HepG2 (cell line): ENCODE measurements around the gene CD70. TPM values are rescaled to one million over a fixed set of nuclear protein-coding genes. Genes with fewer than 3 reads are reported as not detected.
A peak's percentile ranks its signal among the peaks of the same experiment; 100 is the strongest.

Experiments used
- ATAC-seq: fragments of 200-7000 bp; cut with Tn5 transposase; 3 replicates; pipeline ENCODE4 v1.9.1; 2020; ENCODE audit warnings: mild to moderate bottlenecking, moderate library complexity
- BruUV-seq: library from RNA; stranded (reverse); fragments of 400-500 nt; replicated peaks from 2 replicates; lab custom pipeline; 2021; lab: Mats Ljungman, UMichigan
- CTCF ChIA-PET: fragments of 300-600 bp; formaldehyde crosslinking; extraction: SDS; loops from one replicate; lab custom pipeline; 2021; ENCODE audit warnings: low total read pairs, inconsistent platforms, low intra/inter-chr PET ratio; lab: Yijun Ruan, JAX
- POLR2A ChIA-PET: fragments of 350-600 bp; sonication (Branson Sonifier 250); formaldehyde crosslinking; loops from one replicate; lab custom pipeline; 2020; ENCODE audit warnings: antibody characterized with exemption, inconsistent platforms; lab: Yijun Ruan, JAX
- DNase-seq: peaks from one replicate; pipeline ENCODE4 v3.0.0-alpha.2; 2015; ENCODE audit warnings: low spot score
- FAIRE-seq: peaks from 3 replicates; lab custom pipeline; 2011; peaks lifted over from hg19 to GRCh38; lab: Jason Lieb, UNC
- H2AFZ ChIP-seq: one replicate; pipeline ENCODE4 v1.6.1; 2011; ENCODE audit warnings: low read length, inconsistent platforms
- H3K27ac ChIP-seq: fragments of 300-600 bp; 3 replicates; pipeline ENCODE4 v1.8.0; 2011; ENCODE audit warnings: mixed run types, mild to moderate bottlenecking, mixed read lengths, low read length, inconsistent platforms; ENCODE audit not compliant: insufficient read depth; ENCODE audit errors: extremely low read length
- H3K27me3 ChIP-seq, 2 experiments: fragments of 200-600 bp in 1 of 2; 2 replicates in 1 of 2; 3 replicates in 1 of 2; pipeline versions ENCODE4 v1.6.0 to v1.8.0; 2011; ENCODE audit warnings: low read length in 2 of 2, mild to moderate bottlenecking in 2 of 2, moderate library complexity in 2 of 2, inconsistent platforms in 1 of 2; ENCODE audit not compliant: insufficient read depth in 2 of 2, control insufficient read depth in 1 of 2
- H3K36me3 ChIP-seq, 2 experiments: fragments of 200-600 bp in 1 of 2; replicated peaks in 1 of 2; 2 replicates in 1 of 2; 3 replicates in 1 of 2; pipeline versions ENCODE4 v1.5.1 to v1.8.0; 2011; ENCODE audit warnings: low read length in 2 of 2, inconsistent platforms in 1 of 2; ENCODE audit not compliant: insufficient read depth in 2 of 2, control insufficient read depth in 1 of 2
- H3K4me1 ChIP-seq: 2 replicates; pipeline ENCODE4 v1.5.1; 2012; ENCODE audit warnings: low read length, inconsistent platforms; ENCODE audit not compliant: insufficient read depth
- H3K4me2 ChIP-seq: 2 replicates; pipeline ENCODE4 v1.6.0; 2011; ENCODE audit warnings: low read depth, low read length, inconsistent platforms
- H3K4me3 ChIP-seq, 3 experiments: fragments of 200-600 bp in 1 of 3; sonication (generic), shearing (Covaris generic) in 1 of 3; replicated peaks in 1 of 3; 2 replicates each; pipeline ENCODE4 v1.5.1; 2011 to 2016; ENCODE audit warnings: low read length in 3 of 3, inconsistent platforms in 2 of 3, low read depth in 2 of 3, mild to moderate bottlenecking in 2 of 3, control low read depth in 1 of 3, mixed read lengths in 1 of 3; ENCODE audit not compliant: insufficient read depth in 1 of 3
- H3K79me2 ChIP-seq: one replicate; pipeline ENCODE4 v1.6.1; 2011; ENCODE audit warnings: low read length, inconsistent platforms; ENCODE audit not compliant: insufficient read depth
- H3K9ac ChIP-seq: 2 replicates; pipeline ENCODE4 v1.6.0; 2011; ENCODE audit warnings: mild to moderate bottlenecking, low read depth, low read length, inconsistent platforms; ENCODE audit not compliant: insufficient read depth
- H3K9me3 ChIP-seq: 2 replicates; pipeline ENCODE4 v1.5.1; 2012; ENCODE audit warnings: mild to moderate bottlenecking, low read length
- H4K20me1 ChIP-seq: 2 replicates; pipeline ENCODE4 v1.6.0; 2011; ENCODE audit warnings: inconsistent platforms, mild to moderate bottlenecking, low read length, moderate library complexity; ENCODE audit not compliant: insufficient read depth
- CTCF ChIP-seq: sonication (generic); formaldehyde crosslinking; IDR thresholded peaks from 2 replicates; pipeline ENCODE4 v1.5.0; 2020; ENCODE audit warnings: mild to moderate bottlenecking, missing genetic modification reagents, moderate library complexity
- SMAD3 ChIP-seq: sonication (generic); formaldehyde crosslinking; IDR thresholded peaks from 2 replicates; pipeline ENCODE4 v1.4.0; 2020; ENCODE audit warnings: missing genetic modification reagents
- STAG1 ChIP-seq: sonication (generic); formaldehyde crosslinking; IDR thresholded peaks from 2 replicates; pipeline ENCODE4 v1.4.0; 2020; ENCODE audit warnings: missing genetic modification reagents
- WGBS: methylation state at CpG from one replicate; pipeline ENCODE4 v1.1.6; 2017; ENCODE audit warnings: low lambda C conversion rate; 5-methylcytosine and 5-hydroxymethylcytosine counted together
- in situ Hi-C: cut with HindIII; loops from 2 replicates; pipeline ENCODE4 v1.10.0; 2017; ENCODE audit warnings: low pct_unique_long_range_greater_than_20kb; ENCODE audit not compliant: extremely low pct_ligation_motif_present
- intact Hi-C: fragments of 100-400 bp; cut with micrococcal nuclease; formaldehyde crosslinking; loops from one replicate; pipeline ENCODE4 v1.10.0; 2022; ENCODE audit not compliant: unreplicated experiment
- polyA plus RNA-seq, 8 experiments: library from polyadenylated mRNA; depleted of rRNA in 3 of 8; stranded (reverse) in 7 of 8; unstranded in 1 of 8; fragments of >200 nt; fragmentation: Illumina TruSeq in 4 of 8; extraction: Trizol in 4 of 8; gene quantifications; 2 replicates each; pipeline versions ENCODE4 v1.2.1 to v1.2.3, GENCODE V29; 2011 to 2016; ENCODE audit warnings: low read depth in 4 of 8, missing spikeins in 1 of 8, mixed read lengths in 1 of 8; ENCODE audit not compliant: insufficient read depth in 1 of 8
- total RNA-seq, 5 experiments: library from RNA; depleted of rRNA; stranded (reverse); fragments of >200 nt; fragmentation: Illumina TruSeq; extraction: Trizol; gene quantifications; 2 replicates each; pipeline ENCODE4 v1.2.3, GENCODE V29; 2016; ENCODE audit warnings: low read depth in 1 of 5
- TF ChIP-seq, protein P1 (sequence below): sonication (generic); formaldehyde crosslinking; IDR thresholded peaks from 2 replicates; pipeline ENCODE4 v1.4.0; 2020; ENCODE audit warnings: missing genetic modification reagents, borderline replicate concordance

CD70 gene
- total and polyA plus RNA-seq, 2 of the 13 experiments (the other 11 are each of a cell fraction or from before 2014, with no cell fraction given) = 0.13 TPM; not detected in 1

- H3K4me1 ChIP-seq = no peaks in the 10 kb centered on the region
- H3K9ac ChIP-seq = no peak overlapping the region
- TF ChIP-seq, protein P1, sequence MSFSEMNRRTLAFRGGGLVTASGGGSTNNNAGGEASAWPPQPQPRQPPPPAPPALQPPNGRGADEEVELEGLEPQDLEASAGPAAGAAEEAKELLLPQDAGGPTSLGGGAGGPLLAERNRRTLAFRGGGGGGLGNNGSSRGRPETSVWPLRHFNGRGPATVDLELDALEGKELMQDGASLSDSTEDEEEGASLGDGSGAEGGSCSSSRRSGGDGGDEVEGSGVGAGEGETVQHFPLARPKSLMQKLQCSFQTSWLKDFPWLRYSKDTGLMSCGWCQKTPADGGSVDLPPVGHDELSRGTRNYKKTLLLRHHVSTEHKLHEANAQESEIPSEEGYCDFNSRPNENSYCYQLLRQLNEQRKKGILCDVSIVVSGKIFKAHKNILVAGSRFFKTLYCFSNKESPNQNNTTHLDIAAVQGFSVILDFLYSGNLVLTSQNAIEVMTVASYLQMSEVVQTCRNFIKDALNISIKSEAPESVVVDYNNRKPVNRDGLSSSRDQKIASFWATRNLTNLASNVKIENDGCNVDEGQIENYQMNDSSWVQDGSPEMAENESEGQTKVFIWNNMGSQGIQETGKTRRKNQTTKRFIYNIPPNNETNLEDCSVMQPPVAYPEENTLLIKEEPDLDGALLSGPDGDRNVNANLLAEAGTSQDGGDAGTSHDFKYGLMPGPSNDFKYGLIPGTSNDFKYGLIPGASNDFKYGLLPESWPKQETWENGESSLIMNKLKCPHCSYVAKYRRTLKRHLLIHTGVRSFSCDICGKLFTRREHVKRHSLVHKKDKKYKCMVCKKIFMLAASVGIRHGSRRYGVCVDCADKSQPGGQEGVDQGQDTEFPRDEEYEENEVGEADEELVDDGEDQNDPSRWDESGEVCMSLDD (CRISPR knock-in tag) = no peak
- TF ChIP-seq CTCF (CRISPR knock-in tag) (peak; percentile 72), STAG1 (peak; percentile 63), SMAD3 (CRISPR knock-in tag) (no peak)
- 41% methylated on average over 12 of the region's 12 CpGs for WGBS
- H3K4me3 ChIP-seq = no peak overlapping the region
- H2AFZ ChIP-seq = no peak overlapping the region
- peak; percentile 74 for FAIRE-seq
- ChIA-PET CTCF (interaction anchor here (0.7 to 3.1 kb wide), 6 partner anchors 114 to 232 kb away, joined by 3 to 24 read pairs (median 4); partner anchors contain the start of gene DENND1C), POLR2A (no interaction called here)
- no peak overlapping the region for H3K27ac ChIP-seq
- DNase-seq = peak; percentile 66
- H4K20me1 ChIP-seq = no peaks in the 10 kb centered on the region
- H3K9me3 ChIP-seq = no peaks in the 10 kb centered on the region
- no peaks in the 10 kb centered on the region for H3K79me2 ChIP-seq
- intact Hi-C loops = loop anchor here (2.0 kb wide), 2 partner anchors 115 to 231 kb away; no protein-coding TSS in a partner anchor
- in situ Hi-C loops = loop anchor here (5.0 to 25.0 kb wide), 2 partner anchors 115 to 230 kb away; no protein-coding TSS in a partner anchor
- no peaks in the 10 kb centered on the region; a peak in 1 of 5 replicates for H3K27me3 ChIP-seq
- BruUV-seq = no TSS peak
- no peaks in the 10 kb centered on the region for H3K36me3 ChIP-seq
- no peak overlapping the region for H3K4me2 ChIP-seq
- ATAC-seq = no peak; the same call in 2 of the 3 replicates
Observed at GRCh38 chr19:6632002-6632621, 41.2 kb upstream of the CD70 start.
